CD4-positive, alpha-beta T cell treated with Interleukin-6 at 100 ng/mL for 8 hours (primary cell): ENCODE measurements around the gene NHS.

ENCODE experiments used
- DNase-seq: peaks from one replicate; pipeline ENCODE4 v3.0.0-alpha.2; 2020; ENCODE audit warnings: mixed read lengths, low spot score

NHS gene

GRCh38 chrX:17448188-17448587 lies 73.2 kb downstream of the NHS start:
- no peak for DNase-seq

GRCh38 chrX:17449866-17450265 lies 74.9 kb downstream of the NHS start:
- no peak for DNase-seq

DNA sequence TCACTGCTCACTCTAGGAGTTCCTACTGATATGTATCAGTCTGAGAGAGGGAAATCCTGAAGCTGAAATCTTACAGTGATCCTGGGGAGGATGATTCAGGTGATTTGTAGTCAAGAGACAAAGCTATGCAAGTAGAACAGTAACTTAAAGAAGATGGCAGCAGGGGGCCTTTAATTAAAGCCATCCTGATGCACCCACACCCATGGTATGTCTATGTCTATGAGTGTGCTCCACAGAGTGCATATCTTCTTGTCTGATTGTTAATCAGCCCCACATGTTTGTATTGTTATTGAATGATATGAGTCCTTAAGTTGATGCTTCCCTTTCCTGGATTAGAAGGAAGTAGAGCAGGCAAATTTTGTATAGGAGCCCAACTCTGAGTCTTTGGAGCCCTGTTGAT lies 78.8 kb downstream of the NHS start:
- DNase-seq: no peak

- no peak for DNase-seq
These were observed 81.5 kb downstream of the NHS start for GRCh38 chrX:17456526-17456925.

GRCh38 chrX:17459008-17459611 lies 84.1 kb downstream of the NHS start:
- no peak for DNase-seq

DNA sequence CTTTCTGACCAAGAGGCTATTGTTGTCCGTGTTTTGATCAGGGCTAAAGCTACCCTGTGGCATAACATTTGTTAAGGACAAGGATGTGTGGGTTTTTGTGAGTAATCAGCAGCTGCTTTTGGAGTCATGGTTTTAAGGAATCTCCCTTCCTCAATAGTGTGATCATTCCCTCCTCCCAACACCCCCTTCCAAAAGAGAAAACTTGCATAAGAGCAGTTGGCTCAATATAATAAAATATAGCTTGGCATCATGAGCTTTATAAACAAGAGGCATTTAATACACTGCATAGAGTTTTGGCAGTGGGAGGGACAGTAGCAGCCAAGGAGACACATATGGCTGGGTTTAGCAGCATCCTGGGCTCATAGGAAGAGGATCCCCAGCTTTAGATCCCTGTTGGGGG lies 84.7 kb downstream of the NHS start:
- no peak for DNase-seq

GRCh38 chrX:17462881-17463280 lies 87.9 kb downstream of the NHS start:
- DNase-seq: no peak

DNA sequence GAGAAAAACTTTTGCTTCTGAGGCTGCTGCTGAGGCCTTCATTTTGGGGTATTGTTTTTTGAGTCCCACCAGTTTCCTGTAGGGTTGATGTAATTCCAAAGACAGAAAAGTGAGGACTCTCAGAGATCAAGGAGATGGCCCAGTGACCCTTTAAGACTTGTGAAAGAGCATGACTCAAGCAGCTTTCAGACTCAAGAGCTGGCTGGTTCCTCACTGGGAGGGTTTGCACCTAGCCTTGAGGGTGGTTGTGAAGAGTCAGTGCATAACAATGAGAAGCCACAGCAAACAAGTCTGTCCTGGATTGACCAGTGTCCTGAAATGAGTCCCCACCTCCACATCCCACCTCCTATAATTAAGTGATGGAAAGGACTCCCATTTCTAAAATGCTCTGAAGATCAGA lies 89.2 kb downstream of the NHS start:
- no peak for DNase-seq

- no peak for DNase-seq
These were observed 90.2 kb downstream of the NHS start for GRCh38 chrX:17465201-17465600.

DNA sequence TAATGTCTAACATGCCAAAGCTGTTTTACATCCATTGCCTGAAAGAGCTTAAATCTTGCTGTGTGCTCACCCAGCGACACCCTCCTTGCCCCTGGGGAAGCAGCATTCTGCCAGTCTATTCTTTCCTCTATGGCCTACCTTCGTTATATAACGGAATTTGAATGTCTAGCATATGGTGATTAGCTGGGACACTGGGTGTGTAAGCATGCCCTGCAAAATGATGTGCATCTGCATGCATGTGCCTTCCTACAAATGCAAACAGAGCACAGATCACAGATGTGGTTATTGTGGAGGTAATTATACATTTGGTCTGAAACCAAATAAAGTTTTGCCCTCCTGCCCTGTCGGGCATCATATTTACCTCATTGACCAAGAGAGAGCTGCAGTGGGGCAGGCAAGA lies 90.8 kb downstream of the NHS start:
- DNase-seq: no peak

GRCh38 chrX:17470136-17470535 lies 95.1 kb downstream of the NHS start:
- DNase-seq: no peak

- DNase-seq: no peak
These were observed 96.1 kb downstream of the NHS start for GRCh38 chrX:17471121-17471520.

- no peak for DNase-seq
These were observed 96.9 kb downstream of the NHS start for GRCh38 chrX:17471861-17472260.

DNA sequence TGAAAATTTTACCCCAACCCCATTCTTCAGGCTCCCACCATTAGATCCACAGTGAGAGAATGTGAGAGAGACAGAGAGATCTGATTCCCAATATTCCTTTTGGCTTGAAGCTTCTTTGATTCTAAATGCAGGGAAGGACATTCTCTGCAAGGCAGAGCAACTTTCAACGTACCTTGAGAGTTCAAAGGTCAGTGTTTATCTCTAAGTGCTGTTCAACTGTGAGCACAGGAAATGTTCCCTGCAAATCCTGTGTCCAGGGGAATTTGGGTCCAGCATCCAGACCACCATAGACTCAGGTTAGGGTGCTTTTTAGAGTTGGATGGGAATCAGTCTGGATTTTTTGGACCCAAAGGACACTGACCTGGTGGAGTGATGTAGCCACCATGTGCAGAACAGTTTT lies 97.4 kb downstream of the NHS start:
- DNase-seq: no peak

DNA sequence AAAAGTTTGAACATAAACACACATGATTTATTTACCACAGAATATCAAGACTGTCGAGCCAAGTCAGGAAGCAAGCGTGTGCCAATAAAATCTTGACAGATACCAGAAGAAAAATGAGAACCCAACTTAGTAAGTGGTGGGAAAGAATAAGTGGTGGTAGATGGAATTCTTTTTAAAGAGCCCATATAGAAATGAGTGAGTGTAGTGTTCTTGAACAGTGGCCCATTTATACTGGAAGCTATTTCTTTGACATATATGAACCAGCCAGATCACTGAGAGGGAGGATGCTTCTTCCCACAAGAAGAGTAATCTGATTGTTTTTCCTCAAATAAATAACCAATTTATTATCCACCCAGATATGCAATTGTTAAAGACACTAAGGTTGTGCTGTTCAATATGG lies 98.0 kb downstream of the NHS start:
- no peak for DNase-seq

DNA sequence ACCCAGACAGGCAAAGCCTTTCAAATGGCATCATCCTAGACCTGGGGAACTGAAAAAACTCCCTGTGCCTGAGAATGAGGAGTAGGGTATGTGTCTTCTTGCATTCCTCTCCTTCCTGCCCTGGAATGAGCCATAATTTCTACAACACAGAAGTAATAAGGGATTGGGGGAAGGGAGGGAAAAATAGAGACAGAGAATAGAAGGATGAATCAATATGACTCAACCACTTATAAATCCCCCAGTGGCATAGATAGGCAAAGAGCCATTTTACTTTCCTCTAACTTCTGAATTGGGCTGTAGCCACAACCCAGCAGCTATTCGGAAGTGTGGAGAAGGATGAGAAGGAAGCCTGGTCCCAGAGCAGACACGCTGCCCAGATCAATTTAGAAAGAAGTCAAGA lies 99.9 kb downstream of the NHS start:
- no peak for DNase-seq

DNA sequence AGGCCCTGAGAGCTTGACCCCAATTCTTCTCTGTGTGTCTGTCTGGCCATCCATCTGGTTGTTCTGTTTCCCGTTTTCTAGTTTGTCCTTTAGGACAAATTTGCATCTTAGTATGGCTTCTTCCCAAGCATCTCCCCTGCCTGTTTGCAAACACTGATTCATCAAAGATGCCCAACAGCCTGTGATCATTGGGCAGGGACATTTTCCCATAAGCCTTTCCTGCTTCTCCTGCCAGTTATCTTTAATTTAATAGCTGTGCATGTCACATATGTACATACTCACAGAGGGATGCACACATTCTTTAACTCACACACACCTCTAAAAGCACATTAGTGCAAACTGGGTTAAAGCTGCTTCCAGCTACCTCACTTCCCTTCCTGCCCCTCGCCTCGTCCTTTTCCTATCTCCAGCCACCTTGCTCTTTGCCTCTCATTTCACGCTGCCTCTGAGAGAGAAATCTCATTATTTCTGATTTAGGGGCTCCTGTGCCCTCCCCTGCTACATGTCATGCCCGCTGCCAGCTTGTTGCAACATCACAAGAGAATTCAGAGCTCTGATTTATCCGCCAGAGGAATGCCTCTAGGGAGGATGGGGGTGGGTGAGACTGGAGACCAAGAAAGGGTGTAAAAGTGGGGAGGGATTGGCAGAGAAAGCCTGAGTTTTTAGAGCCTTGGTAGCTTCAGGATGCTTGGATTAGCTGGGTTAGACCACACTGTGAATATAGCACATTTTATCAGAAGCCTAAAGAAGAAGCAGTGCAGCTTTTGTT lies 100.6 kb downstream of the NHS start:
- no peak for DNase-seq

DNA sequence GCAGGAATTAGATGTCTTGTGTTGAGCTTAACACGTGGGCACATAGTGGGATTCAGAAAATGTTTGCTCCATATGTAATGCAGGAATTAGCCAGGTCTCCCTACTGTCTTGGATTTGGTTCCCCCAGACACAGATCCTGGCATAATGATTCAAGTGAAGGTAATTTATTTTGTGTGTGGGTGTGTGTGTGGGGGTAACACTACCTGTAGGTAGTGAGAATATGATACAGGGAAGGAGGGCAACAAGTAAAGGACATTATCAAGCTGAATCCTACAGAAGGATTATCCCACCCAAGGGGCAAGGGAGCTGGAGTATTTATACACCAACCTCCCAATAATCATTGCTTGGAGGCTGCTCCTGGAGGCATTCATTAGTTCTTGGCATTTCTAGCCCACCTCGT lies 101.4 kb downstream of the NHS start:
- DNase-seq: no peak

GRCh38 chrX:17481086-17481485 lies 106.1 kb downstream of the NHS start:
- DNase-seq: no peak

DNA sequence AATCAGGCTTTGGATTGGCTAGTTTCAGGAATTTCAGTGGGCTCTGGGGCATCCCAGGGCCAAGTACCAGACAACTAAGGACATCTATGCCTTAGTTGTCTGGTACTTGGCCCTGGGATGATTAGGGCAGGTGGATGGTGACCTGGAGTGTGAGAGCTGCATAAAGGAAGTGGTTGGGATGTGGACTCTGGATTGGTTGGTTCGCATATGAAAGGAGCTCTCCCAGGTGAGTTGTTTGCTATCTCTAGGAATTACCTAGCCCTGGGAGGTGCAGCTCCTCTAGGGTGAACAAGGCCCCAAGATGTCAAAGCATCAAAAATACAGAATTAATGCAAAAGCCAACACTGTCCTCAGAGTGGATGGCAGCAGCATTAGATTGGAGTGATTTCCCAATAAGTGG lies 109.6 kb downstream of the NHS start:
- DNase-seq: no peak

- DNase-seq: no peak
These were observed 110.4 kb downstream of the NHS start for GRCh38 chrX:17485391-17485790.

GRCh38 chrX:17488036-17488435 lies 113.0 kb downstream of the NHS start:
- no peak for DNase-seq

DNA sequence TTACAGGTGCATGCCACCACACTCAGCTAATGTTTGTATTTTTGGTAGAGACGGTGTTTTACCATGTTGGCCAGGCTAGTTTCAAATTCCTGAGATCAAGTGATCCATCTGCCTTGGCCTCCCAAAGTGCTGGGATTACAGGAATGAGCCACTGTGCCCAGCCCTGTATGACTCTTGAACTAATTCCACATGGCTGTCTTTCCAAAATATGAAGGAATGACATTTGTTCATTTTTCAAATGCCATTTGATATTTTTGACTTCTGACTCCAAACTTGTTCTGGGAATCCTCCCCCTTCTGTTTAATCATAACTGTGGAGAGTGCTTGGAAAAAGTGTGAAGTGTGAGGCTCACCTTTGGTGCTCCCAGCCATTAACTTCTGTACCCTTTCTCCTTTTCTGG lies 119.2 kb downstream of the NHS start:
- no peak for DNase-seq

DNA sequence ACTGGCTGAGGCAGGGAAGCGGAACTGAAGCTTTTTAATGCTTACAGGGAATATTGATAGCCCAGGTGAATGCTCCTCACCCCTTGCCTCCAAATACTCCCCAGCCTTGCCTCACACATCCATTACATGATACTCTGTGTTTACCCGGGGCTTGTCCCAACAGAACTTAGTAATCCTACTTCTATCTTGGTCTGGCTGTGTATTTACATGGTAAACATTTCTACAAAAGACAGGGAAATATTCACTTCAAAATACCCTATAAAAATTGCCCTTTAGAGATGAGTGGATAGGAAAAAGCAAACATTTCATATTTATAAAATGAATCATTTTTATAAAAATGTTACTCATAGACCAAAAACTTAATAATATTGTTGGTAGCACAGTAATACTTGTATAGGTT lies 120.1 kb downstream of the NHS start:
- no peak for DNase-seq
